NCI-H2171 (cell line): ENCODE data around the gene TCAIM.
"Not testable (repeated sequence)": the region's sequence is repeated elsewhere in the genome, so short reads cannot be mapped to it uniquely, and the experiment has no call there.

ENCODE experiments used
- DNase-seq: peaks from one replicate; lab custom pipeline; 2025; lab: John Stamatoyannopoulos, UW

Gene TCAIM

GRCh38 chr3:44343421-44343820 is 4.9 kb downstream of the TCAIM start:
- DNase-seq, result no peak

- DNase-seq, result not testable (repeated sequence)
These were observed 8.0 kb downstream of the TCAIM start for GRCh38 chr3:44346590-44346989.

GRCh38 chr3:44348993-44349392 is 10.4 kb downstream of the TCAIM start:
- DNase-seq, result no peak

- no peak for DNase-seq
These were observed 14.9 kb downstream of the TCAIM start for GRCh38 chr3:44353355-44353924.

- DNase-seq, result no peak
These were observed 16.9 kb downstream of the TCAIM start for GRCh38 chr3:44355362-44356033.

GRCh38 chr3:44359146-44359751 is 20.7 kb downstream of the TCAIM start:
- no peak for DNase-seq

- DNase-seq, result no peak
These were observed 25.0 kb downstream of the TCAIM start for GRCh38 chr3:44363591-44363990.

- DNase-seq, result no peak
These were observed 27.4 kb downstream of the TCAIM start for GRCh38 chr3:44365952-44366351.

GRCh38 chr3:44375450-44375849 is 36.9 kb downstream of the TCAIM start:
- DNase-seq, result no peak

GRCh38 chr3:44387404-44387803 is 48.8 kb downstream of the TCAIM start:
- no peak for DNase-seq

GRCh38 chr3:44392489-44392888 is 53.9 kb downstream of the TCAIM start:
- no peak for DNase-seq

- no peak for DNase-seq
These were observed 57.1 kb downstream of the TCAIM start for GRCh38 chr3:44395714-44396113.

GRCh38 chr3:44396200-44397171 is 57.9 kb downstream of the TCAIM start:
- no peak for DNase-seq

- not testable (repeated sequence) for DNase-seq
These were observed 59.7 kb downstream of the TCAIM start for GRCh38 chr3:44398271-44398670.

GRCh38 chr3:44398853-44399252 is 60.3 kb downstream of the TCAIM start:
- DNase-seq, result no peak

GRCh38 chr3:44400771-44401170 is 62.2 kb downstream of the TCAIM start:
- no peak for DNase-seq

- DNase-seq, result no peak
These were observed 64.0 kb downstream of the TCAIM start for GRCh38 chr3:44402548-44402947.

GRCh38 chr3:44409640-44410410 is 71.3 kb downstream of the TCAIM start:
- DNase-seq, result no peak

GRCh38 chr3:44411031-44411645 is 72.6 kb downstream of the TCAIM start:
- DNase-seq, result no peak

GRCh38 chr3:44412365-44412764 is 73.8 kb downstream of the TCAIM start:
- no peak for DNase-seq

- no peak for DNase-seq
These were observed 76.0 kb downstream of the TCAIM start for GRCh38 chr3:44414517-44415090.
